GM12873 (cell line): ENCODE data around the gene MINDY4.

Experiments used
- TF ChIP-seq, protein P1 (sequence below): IDR thresholded peaks from 2 replicates; pipeline ENCODE4 v1.5.1; 2012; ENCODE audit warnings: low read depth, mild to moderate bottlenecking, moderate library complexity, low read length, control low read depth; ENCODE audit not compliant: insufficient read depth; ENCODE audit errors: missing control alignments

MINDY4 gene

GRCh38 chr7:30877015-30877769 is 106.0 kb downstream of the MINDY4 start:
- TF ChIP-seq, protein P1, sequence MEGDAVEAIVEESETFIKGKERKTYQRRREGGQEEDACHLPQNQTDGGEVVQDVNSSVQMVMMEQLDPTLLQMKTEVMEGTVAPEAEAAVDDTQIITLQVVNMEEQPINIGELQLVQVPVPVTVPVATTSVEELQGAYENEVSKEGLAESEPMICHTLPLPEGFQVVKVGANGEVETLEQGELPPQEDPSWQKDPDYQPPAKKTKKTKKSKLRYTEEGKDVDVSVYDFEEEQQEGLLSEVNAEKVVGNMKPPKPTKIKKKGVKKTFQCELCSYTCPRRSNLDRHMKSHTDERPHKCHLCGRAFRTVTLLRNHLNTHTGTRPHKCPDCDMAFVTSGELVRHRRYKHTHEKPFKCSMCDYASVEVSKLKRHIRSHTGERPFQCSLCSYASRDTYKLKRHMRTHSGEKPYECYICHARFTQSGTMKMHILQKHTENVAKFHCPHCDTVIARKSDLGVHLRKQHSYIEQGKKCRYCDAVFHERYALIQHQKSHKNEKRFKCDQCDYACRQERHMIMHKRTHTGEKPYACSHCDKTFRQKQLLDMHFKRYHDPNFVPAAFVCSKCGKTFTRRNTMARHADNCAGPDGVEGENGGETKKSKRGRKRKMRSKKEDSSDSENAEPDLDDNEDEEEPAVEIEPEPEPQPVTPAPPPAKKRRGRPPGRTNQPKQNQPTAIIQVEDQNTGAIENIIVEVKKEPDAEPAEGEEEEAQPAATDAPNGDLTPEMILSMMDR, result no peak

GRCh38 chr7:30877993-30878392 is 106.8 kb downstream of the MINDY4 start:
- TF ChIP-seq, protein P1, result no peak

DNA sequence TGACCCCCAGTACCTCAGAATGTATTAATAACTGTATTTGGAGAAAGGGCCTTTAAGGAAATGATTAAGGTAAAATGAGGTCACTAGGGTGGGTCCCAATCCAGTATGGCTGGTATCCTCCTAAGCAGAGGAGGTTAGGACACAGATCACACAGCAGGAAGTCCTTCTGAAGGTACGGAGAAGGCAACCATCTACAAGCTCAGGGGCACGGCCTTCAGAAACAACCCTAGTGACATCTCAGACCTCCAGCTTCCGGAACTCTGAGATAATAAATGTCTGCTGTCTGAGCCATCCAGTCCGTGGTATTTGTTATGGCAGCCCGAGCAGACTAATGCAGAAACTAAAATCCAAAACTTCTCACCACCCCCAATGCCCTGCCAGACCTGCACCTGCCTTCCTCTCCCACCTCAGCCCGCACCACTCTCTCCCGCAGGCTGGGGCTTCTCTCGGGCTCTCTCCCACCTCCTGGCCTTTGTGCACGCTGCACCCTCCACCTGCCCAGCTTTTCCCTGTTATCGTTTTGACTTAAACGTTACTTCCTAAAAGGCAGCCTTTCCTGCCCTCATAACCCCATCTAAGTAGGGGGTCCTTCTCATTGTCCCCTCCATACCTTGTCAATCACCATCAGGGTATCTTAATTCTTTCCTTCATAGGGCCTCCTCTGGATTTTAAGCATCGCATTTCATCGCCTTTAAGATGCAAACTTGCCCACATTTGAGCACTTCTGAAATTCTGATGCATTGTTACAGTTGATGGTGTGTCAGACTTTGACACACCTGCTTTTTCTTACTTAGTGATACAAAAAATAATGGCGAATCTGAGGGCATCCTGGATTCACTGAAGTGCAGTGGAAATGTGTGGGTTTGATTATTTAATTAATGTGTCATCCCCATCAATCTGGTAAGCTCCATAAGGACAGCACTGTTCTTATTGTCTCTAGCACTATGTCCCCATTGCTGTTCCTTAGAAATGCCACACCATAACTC is 108.2 kb downstream of the MINDY4 start:
- TF ChIP-seq, protein P1, result no peak

DNA sequence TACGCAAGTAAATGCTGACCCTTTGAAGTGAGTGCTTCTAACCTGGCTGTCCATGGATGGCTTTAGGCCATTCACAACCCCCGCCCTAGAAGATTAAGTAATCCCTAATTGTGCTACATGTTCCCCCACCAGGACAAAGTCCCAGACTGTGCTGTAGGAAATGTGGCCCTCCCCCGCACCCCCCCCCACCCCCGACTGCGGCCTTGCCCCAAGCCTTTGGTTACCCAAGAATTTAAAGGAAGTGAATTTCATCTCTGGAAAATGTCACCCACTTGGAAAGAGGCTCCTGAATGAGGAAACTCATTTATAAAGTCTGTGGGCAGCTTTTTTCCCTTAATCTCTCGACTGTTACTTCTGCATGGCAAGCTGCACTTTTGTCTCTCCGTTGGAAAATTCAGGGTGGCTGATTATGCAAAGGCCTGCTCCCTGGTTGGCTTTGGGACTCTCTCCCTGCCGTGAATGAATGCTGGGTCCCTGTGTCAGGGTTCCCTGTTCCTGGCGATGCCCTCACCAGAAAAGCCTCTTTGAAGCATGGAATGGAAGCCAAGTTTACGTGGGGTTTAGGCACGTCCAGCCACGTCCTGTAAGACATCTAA is 109.0 kb downstream of the MINDY4 start:
- TF ChIP-seq, protein P1, result no peak

DNA sequence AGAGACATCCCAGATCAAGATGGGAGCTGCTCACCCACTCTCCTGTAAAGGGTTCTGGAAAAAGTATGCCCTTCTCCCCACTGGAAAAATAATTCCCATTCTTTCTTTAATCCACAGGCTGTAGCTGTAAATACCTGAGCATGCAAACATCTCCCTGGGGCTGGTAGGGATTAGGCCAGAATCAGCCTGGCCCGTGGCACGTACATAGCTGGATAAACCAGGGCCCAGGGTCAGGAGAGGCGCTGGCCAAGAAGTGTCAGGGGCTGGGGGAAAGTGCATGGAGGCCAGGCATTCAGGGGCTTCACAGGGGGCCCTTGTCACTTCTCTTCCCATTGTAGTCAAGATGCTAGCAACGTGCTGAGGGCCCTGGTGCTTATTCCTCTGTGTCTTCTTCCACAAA is 109.7 kb downstream of the MINDY4 start:
- TF ChIP-seq, protein P1, result no peak

DNA sequence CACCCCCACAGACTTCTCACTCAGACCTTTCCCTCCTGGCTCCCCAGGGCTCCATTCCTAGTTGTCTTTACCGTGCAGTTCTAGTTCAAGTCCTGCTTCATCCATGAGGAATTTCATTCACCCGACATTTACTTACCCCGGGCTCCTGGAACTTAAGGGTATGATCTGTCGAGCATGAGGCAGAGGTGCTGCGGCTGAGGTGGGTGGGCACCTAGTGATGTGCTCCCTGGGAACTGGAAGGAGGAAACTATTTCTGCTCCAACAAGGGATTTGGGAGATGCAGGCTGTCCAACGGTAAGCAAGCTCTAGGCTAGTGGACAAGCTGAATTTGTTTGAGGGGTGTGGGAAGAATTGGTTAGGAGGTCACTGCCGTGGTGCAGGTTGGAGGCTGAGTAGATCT is 110.2 kb downstream of the MINDY4 start:
- TF ChIP-seq, protein P1, result no peak

DNA sequence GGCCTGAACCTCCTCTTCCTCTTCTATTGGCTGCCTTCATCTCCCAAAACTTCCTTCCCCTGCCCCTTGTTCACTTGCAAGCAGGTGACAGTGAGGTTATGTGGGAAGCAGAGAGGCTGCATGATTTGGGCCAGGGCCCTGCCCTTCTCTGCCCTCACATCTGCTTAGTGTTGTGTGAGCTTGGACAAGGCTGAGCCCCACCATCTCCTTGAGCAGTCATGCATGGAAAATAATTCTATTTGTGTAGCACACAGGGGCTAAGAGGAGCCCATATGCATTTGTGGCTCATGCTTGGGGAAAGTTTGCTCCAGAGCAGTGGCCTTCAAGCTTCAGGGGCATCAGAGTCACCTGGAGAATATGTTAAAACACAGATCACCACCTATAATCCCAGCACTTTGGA is 113.7 kb downstream of the MINDY4 start:
- TF ChIP-seq, protein P1, result no peak
